HG02610 (cell line): ENCODE results near the gene NTN5.
"Not testable (repeated sequence)": the region's sequence is repeated elsewhere in the genome, so short reads cannot be mapped to it uniquely, and the experiment has no call there.

ENCODE experiments used
- ATAC-seq: cut with Tn5 transposase; IDR thresholded peaks from one replicate; pipeline ENCODE4 v1.9.1; 2021; ENCODE audit warnings: mild to moderate bottlenecking, moderate library complexity; ENCODE audit not compliant: unreplicated experiment

NTN5 gene, protein sequence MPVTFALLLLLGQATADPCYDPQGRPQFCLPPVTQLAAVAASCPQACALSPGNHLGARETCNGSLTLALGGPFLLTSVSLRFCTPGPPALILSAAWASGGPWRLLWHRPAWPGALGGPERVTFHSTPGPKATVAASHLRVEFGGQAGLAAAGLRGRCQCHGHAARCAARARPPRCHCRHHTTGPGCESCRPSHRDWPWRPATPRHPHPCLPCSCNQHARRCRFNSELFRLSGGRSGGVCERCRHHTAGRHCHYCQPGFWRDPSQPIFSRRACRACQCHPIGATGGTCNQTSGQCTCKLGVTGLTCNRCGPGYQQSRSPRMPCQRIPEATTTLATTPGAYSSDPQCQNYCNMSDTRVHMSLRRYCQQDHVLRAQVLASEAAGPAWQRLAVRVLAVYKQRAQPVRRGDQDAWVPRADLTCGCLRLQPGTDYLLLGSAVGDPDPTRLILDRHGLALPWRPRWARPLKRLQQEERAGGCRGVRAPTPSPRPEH

DNA sequence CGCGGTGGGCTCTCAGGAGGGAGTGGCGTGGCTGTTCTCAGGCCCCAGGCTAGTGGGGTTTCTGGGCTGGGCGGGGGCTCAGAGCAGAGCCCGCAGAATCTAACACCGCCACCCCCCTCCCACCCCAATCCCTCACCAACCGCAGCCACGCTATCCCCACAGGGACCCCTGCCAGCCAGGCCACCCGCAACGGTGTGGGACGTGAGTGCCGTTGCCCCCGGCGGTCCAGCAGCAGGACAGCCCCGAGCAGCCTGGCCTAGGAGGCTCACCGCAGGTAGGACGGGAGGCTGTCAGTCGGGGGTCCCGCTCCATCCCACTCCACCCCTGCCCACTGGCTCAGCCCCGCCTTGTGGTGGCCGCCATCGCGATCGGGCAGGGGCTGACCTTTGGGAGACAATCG lies at the start of gene NTN5:
Gene NTN5, minus strand, starts transcription at position 24 of the 400 bp plus-strand sequence. CDS start 2,031 bp downstream, outside the sequence.
- no peak for ATAC-seq

GRCh38 chr19:48722196-48722708 lies 49.4 kb upstream of the NTN5 start:
- no peak for ATAC-seq

DNA sequence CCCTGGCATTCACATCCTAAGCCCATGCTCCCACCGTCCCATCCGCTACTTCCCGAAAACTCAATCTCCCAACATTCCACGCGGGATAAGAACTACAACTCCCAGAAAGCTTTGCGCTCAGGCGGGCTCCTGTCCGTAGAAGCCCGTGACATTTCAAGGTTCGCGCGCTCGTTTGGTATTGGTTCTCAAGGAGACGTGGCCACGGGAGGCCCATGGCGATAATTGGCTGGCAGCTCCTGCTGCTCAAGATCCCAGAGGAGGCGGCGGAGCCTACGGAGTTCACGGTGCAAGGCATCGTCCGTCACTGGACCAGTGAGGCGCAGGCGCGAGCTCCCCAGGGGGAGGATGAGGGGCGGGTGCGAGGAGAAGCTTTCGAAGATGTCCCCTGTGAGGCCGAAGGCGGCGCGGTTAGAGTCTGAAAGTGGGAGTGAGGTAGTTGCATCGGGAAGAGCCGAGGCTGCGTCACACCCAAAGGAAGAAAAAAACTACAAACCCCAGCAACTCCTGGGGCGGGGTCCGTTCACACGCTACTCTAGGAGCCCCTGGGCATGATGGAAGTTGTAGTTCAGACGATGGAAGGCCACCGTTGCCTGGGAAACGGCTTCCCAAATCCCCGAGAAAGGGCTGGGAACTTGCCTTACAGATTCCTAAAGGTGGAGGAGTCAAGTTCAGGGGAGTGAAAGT lies 47.9 kb upstream of the NTN5 start:
- ATAC-seq = peak; percentile 76

DNA sequence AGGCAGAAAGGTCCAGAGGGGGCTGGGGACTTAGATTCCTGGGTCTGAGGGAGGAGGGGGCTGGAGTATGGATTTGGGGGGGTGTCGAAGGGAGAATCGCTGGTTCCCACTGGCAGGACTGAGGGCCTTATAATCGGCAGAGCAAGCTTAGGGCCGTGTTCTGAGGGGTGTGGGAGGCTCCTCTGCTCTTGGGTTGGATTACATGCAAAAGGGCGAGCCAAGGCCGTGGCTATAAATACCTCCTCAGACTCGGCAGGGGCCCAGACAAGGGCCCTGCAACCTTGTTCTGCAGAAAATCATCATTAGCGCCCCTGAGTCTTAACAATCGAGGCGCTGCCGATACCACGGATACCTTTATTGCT lies 47.4 kb upstream of the NTN5 start:
- ATAC-seq = peak; percentile 9

DNA sequence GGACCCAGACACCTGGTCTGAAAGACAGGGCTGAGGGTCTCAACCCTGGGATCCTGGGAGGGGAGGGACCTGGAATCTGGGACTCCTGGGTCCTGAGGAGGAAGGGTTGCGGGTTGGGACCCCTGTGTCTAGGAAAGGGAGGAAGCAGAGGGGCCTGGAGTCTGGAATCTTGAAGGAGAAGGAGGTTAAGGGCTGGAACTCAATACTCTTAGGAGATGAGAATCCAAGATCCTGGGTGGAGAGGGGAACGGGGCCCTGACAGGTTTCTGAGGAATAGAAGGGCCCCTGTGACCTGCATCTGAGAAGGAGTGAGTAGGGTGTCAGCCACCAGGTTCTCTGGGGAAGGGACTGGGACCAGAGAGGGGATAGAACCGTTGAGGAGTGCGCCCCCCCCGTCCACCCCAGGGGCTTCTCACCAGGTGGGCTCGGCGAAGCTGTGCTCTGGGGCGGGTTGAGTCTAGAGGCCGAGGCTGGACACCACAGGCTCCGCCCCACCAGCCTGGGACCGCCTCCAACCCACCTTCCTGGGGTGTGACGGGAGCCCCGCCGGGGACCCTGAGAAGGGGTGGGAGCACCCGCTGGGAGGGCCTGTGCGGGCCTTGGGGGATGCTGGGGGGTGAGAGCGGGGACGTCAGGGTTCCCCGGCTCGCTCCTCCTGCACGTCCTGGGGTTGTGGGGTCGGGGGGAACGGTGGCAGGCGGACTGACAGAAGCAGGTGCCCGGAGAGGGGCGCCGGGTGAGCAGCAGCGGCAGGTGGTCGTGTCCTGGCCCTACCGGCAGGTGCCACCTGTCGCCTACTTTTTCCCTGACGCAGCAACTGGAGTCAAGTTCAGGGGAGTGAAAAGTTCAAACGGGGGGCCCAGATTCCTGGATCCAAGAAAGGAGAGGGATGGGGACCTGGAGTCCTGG lies 46.7 kb upstream of the NTN5 start, which contains the start of gene MAMSTR:
Gene MAMSTR, minus strand, starts transcription at position 463 of the 909 bp plus-strand sequence. CDS start 694 bp downstream, outside the sequence.
- ATAC-seq = no peak

- ATAC-seq = no peak
Measured at GRCh38 chr19:48718711-48719231, 46.0 kb upstream of the NTN5 start.

- ATAC-seq = not testable (repeated sequence)
Measured at GRCh38 chr19:48718106-48718505, 45.3 kb upstream of the NTN5 start.

GRCh38 chr19:48716562-48717291 lies 43.9 kb upstream of the NTN5 start:
- no peak for ATAC-seq

DNA sequence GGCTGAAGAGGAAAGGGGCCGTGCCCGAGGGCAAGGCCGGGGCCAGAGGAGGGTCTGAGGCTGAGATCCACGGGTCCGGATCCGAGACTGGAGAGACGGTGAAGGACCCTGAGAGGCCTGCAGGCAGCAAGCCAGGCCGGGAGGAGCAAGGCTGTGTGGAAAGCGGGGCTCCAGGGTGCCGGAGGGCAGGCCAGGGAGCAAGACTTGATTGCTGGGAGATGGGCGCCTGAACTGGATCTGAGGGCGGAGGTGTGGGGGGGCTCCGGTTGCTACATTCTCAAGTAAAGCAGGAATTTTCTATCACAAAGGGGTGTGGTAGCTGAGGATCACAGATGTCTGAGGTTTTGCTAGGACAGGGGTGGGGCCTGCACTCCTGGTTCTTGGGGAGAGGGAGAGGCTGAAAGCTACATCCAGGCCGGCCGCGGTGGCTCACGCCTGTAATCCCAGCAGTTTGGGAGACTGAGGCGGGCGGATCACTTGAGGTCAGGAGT lies 42.9 kb upstream of the NTN5 start:
- no peak for ATAC-seq

DNA sequence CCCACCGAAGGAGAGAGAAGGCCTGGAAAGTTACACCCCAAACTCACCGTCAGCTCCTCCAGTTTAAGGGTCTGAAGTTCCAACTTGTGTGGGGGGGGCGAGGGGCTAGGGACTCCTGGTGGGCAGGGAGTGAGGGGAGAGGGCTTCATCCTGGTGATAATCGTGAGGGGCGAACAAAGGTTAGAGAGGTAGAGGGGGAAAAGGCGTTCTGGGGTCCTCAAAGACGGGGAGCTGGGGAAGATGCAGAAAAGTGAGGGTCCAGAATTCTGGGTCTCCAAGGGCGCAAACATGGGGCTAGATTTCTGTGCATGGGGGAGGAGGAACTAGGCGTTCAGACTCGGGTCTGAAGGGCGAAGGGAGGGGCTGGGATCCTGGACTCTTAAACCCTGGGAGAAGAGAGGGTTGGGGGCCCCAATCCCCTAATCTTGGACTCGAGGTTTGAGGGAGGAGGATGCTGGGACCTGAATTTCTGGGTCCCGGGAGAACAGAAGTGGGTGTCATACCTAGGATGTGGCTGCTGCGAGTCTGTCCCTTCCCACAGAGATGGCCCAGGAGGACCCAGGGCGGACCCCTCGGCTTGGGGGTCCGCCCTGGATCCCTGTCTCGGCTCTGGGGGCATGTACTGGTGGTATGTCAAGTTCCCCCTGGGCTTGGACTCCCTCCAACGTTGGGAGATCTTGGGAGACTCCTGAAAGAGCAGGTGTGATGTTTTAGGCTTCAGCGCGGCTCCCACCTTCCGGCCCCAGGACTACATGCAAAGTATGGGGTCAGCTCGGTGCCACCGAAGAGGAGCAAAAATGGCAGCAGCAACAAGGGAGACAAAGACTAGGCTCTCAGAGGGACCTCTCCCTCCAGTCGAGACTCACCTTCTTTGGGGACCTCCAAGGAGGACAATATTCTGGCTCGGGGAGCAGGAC lies 42.2 kb upstream of the NTN5 start:
- ATAC-seq = no peak

DNA sequence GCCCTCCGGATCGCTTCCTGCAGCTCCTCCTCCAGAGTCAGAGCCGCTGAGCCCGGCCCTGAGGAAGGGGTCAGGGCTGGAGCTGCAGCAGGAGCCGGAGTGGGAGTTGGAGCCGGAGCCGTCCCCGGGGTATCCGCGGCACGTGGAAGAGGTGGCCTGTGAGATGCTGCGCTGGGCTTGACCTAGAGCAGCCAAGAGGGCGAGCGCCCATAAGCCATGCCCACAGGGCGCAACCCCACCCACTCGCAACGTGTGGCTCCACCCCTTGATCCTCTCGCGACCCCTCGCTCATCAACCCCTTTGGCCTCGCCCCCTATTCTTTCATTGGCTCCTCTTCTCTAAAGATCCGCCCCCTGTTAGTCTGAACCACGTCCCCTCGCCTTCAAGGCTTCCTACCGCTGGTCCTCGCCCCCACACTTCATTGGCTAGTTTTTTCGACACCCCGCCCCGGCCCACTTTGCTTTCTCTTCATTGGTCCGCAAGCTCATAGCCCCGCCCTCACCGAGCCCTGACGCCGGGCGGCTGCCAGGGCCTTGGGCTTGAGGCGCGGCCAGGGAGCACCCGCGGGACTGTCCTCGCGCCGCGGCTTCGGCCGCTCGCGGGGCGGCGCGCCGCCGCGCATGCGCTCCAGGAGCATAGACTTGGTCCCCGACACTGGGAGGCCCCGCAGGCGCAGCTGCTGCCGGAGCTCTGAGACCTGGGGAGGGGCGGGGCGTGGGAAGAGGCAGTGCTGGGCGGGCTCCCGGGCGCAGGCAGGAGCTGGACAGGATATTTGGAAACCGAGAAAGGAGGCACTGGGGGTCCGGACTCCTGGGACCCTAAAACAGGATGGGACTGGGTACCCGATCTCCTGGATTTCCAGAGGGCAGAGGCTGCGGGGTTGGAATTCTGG lies 41.3 kb upstream of the NTN5 start:
- peak; percentile 90 for ATAC-seq

- no peak for ATAC-seq
Measured at GRCh38 chr19:48713041-48713863, 40.4 kb upstream of the NTN5 start.

GRCh38 chr19:48711106-48711662 lies 38.4 kb upstream of the NTN5 start:
- no peak for ATAC-seq

GRCh38 chr19:48708471-48708870 lies 35.7 kb upstream of the NTN5 start:
- no peak for ATAC-seq

GRCh38 chr19:48705431-48705830 lies 32.6 kb upstream of the NTN5 start:
- no peak for ATAC-seq

DNA sequence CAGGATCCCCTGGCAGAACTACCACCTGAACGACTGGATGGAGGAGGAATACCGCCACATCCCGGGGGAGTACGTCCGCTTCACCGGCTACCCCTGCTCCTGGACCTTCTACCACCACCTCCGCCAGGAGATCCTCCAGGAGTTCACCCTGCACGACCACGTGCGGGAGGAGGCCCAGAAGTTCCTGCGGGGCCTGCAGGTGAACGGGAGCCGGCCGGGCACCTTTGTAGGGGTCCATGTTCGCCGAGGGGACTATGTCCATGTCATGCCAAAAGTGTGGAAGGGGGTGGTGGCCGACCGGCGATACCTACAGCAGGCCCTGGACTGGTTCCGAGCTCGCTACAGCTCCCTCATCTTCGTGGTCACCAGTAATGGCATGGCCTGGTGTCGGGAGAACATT lies 30.5 kb upstream of the NTN5 start:
- ATAC-seq = no peak
